D721Med (cell line): ENCODE measurements around the gene CACNA1F.
A peak's percentile ranks its signal among the peaks of the same experiment; 100 is the strongest.

Source experiments
- DNase-seq: peaks from one replicate; pipeline ENCODE4 v3.0.0; 2011; ENCODE audit warnings: low spot score; ENCODE audit not compliant: insufficient read length
- FAIRE-seq: peaks from 2 replicates; lab custom pipeline; 2011; peaks lifted over from hg19 to GRCh38; lab: Jason Lieb, UNC
- CTCF ChIP-seq: IDR thresholded peaks from 2 replicates; pipeline ENCODE4 v1.5.1; 2012; ENCODE audit warnings: mild to moderate bottlenecking, control low read depth; ENCODE audit not compliant: insufficient read depth; ENCODE audit errors: missing control alignments

The CACNA1F gene

GRCh38 chrX:49199906-49200771, 33.0 kb downstream of the CACNA1F start, which contains the start of gene SYP:
SYP (minus strand) TSS chrX:49200193; CDS start chrX:49200186, 7 bp downstream.
- FAIRE-seq (no peak), DNase-seq (peak; percentile 46)
- no peak for TF ChIP-seq CTCF

- no peak for DNase-seq
- no peak for TF ChIP-seq CTCF
- no peak for FAIRE-seq
Observed at GRCh38 chrX:49199315-49199595, 33.9 kb downstream of the CACNA1F start.

GRCh38 chrX:49198540-49199314, 34.4 kb downstream of the CACNA1F start:
- FAIRE-seq (no peak), DNase-seq (no peak)
- TF ChIP-seq CTCF = no peak

GRCh38 chrX:49197543-49198087, 35.5 kb downstream of the CACNA1F start:
- TF ChIP-seq CTCF = no peak
- FAIRE-seq (peak; percentile 77), DNase-seq (peak; percentile 46)

GRCh38 chrX:49193542-49193964, 39.6 kb downstream of the CACNA1F start:
- TF ChIP-seq CTCF = no peak
- no peak for DNase-seq
- FAIRE-seq = no peak

GRCh38 chrX:49192722-49193328, 40.3 kb downstream of the CACNA1F start:
- DNase-seq (no peak), FAIRE-seq (no peak)
- peak; percentile 37 for TF ChIP-seq CTCF
